Liver (tissue), 3 donors: ENCODE results near the gene OR5AK2.
"Not testable (repeated sequence)": the region's sequence is repeated elsewhere in the genome, so short reads cannot be mapped to it uniquely, and the experiment has no call there.

Experiments used
- CTCF ChIP-seq: fragments of 150-350 bp; IDR thresholded peaks from 2 replicates; pipeline ENCODE4 v1.5.1; 2017; ENCODE audit warnings: improper control_type of control experiment, low read depth, low read length; ENCODE audit not compliant: missing input control
- RXRA ChIP-seq, 2 donors: IDR thresholded peaks; 2 replicates each; pipeline ENCODE4 v1.6.1; 2017 to 2018; ENCODE audit warnings: antibody characterized with exemption in 2 of 2, mild to moderate bottlenecking in 1 of 2
- ZBTB33 ChIP-seq: IDR thresholded peaks from 2 replicates; pipeline ENCODE4 v1.6.1; 2016; ENCODE audit warnings: antibody characterized with exemption
- donor health status: healthy.
- donor health status: healthy.

GRCh38 chr11:56945526-56945925, 43.2 kb upstream of the OR5AK2 start:
- TF ChIP-seq ZBTB33; CTCF; RXRA (IDR thresholded peaks at IDR 0.05): not testable (repeated sequence)
